AG10803 (cell line): Measurements from ENCODE around the gene RAB26.
"Not testable (repeated sequence)": the region's sequence is repeated elsewhere in the genome, so short reads cannot be mapped to it uniquely, and the experiment has no call there.

Experiments
- DNase-seq: peaks from one replicate; pipeline ENCODE4 v3.0.0; 2010; ENCODE audit warnings: low read depth
- H3K4me3 ChIP-seq: 2 replicates; pipeline ENCODE4 v1.5.1; 2011; ENCODE audit warnings: mild to moderate bottlenecking, low read length, control low read depth
- TF ChIP-seq, protein P1 (sequence below): conservative IDR thresholded peaks from 2 replicates; pipeline ENCODE4 v1.5.1; 2011; ENCODE audit warnings: mild to moderate bottlenecking, low read length, control low read depth, inconsistent platforms

Gene RAB26

DNA sequence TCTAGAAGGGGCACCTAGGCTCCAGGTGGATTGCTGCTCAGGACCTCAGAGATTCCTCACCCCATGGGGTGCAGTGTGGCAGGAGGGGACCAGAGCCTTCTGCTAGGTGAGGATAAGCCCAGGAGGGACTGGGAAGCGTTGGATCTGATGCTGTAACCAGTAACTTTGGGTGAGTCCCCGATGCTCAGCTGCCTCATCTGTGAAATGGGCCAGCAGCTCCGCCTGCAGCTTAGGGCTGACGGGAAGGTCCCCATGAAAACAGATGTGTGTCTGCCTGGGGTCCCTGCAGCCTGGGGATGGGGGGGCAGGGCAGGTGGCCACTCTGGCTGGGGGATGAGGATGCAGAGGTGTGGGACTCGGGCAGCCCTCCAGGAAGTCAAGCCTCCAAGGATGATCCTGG, 50.7 kb downstream of the RAB26 start:
- TF ChIP-seq, protein P1, sequence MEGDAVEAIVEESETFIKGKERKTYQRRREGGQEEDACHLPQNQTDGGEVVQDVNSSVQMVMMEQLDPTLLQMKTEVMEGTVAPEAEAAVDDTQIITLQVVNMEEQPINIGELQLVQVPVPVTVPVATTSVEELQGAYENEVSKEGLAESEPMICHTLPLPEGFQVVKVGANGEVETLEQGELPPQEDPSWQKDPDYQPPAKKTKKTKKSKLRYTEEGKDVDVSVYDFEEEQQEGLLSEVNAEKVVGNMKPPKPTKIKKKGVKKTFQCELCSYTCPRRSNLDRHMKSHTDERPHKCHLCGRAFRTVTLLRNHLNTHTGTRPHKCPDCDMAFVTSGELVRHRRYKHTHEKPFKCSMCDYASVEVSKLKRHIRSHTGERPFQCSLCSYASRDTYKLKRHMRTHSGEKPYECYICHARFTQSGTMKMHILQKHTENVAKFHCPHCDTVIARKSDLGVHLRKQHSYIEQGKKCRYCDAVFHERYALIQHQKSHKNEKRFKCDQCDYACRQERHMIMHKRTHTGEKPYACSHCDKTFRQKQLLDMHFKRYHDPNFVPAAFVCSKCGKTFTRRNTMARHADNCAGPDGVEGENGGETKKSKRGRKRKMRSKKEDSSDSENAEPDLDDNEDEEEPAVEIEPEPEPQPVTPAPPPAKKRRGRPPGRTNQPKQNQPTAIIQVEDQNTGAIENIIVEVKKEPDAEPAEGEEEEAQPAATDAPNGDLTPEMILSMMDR = no peak
- no peak for DNase-seq
- no peak overlapping the region for H3K4me3 ChIP-seq

DNA sequence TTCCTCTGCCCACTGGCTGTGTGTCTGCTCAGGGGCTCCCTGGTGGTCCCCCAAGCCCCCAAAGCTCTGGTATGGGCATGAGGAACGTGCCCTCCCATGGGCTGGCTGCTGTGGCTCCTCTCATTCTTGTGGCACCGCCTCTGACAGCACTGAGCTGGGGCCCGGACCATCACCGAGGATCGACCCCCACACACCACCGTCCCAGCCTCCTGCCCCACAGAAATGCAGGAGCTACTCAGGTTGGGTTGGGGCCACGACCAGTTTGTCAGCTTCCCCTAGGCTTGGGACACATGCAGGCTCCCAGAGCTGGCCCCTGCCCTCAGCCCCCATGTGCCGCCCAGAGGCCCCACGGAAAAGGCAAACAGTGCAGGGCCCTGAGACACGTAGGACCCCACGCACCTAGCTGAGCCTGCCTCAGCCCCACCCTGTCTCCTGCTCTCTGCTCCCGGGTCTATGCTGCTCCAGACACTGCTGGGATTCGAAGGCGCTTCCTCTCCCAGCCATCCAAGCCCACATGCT, 51.3 kb downstream of the RAB26 start:
- TF ChIP-seq, protein P1 = no peak

DNA sequence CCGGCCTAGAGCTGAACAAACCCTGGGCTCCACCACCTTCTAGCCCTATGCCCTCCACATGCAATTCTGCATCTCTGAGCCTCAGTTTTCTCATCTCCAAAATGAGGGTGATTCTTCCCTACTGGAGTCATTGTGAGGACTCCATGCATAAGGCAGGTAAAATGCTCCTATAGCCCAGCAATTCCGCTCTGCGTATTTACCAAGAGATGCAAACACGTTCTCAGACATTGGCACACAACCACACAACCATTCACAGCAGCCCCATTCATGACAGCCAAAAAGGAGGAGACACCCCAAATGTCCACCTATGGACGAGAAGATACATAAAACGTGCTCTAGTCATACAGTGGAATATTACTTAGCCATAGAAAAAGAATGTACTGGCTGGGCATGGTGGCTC, 51.9 kb downstream of the RAB26 start:
- TF ChIP-seq, protein P1 = no peak
- H3K4me3 ChIP-seq = no peak overlapping the region
- no peak for DNase-seq

More for the DNA sequence above, 51.3 kb downstream of the RAB26 start:
- no peak for DNase-seq
- no peak overlapping the region for H3K4me3 ChIP-seq

- not testable (repeated sequence) for H3K4me3 ChIP-seq, DNase-seq
Observed at GRCh38 chr16:2203119-2203688, 54.8 kb downstream of the RAB26 start.
